NOMO-1 treated with DMSO at 0.1 percent for 48 hours (cell line): ENCODE results near the gene GNAQ.

Experiments used
- DNase-seq: peaks from one replicate; lab custom pipeline; 2025; ENCODE audit not compliant: unreplicated experiment; lab: John Stamatoyannopoulos, UW

Gene GNAQ

GRCh38 chr9:78031893-78032729 lies 500 bp upstream of the GNAQ start:
- peak; percentile 72 for DNase-seq

- no peak for DNase-seq
Observed at GRCh38 chr9:78030553-78031443, 813 bp downstream of the GNAQ start.

GRCh38 chr9:78030296-78030552 lies 1.4 kb downstream of the GNAQ start:
- DNase-seq: no peak

GRCh38 chr9:78029551-78030295 lies 1.9 kb downstream of the GNAQ start:
- peak; percentile 23 for DNase-seq

- no peak for DNase-seq
Observed at GRCh38 chr9:78028926-78029325, 2.7 kb downstream of the GNAQ start.

GRCh38 chr9:78026947-78027346 lies 4.7 kb downstream of the GNAQ start:
- DNase-seq: no peak

- no peak for DNase-seq
Observed at GRCh38 chr9:78026416-78026815, 5.2 kb downstream of the GNAQ start.

- peak; percentile 30 for DNase-seq
Observed at GRCh38 chr9:78025186-78025585, 6.4 kb downstream of the GNAQ start.

- DNase-seq: peak; percentile 85
Observed at GRCh38 chr9:78023003-78023741, 8.4 kb downstream of the GNAQ start.

GRCh38 chr9:78021697-78022096 lies 9.9 kb downstream of the GNAQ start:
- no peak for DNase-seq

GRCh38 chr9:78017190-78017693 lies 14.4 kb downstream of the GNAQ start:
- no peak for DNase-seq

GRCh38 chr9:78015241-78015640 lies 16.4 kb downstream of the GNAQ start:
- no peak for DNase-seq

- no peak for DNase-seq
Observed at GRCh38 chr9:78014776-78015175, 16.8 kb downstream of the GNAQ start.

- no peak for DNase-seq
Observed at GRCh38 chr9:78013934-78014333, 17.7 kb downstream of the GNAQ start.

GRCh38 chr9:78011049-78011448 lies 20.6 kb downstream of the GNAQ start:
- no peak for DNase-seq

- DNase-seq: peak; percentile 15
Observed at GRCh38 chr9:78010445-78010844, 21.2 kb downstream of the GNAQ start.

GRCh38 chr9:78009186-78009585 lies 22.4 kb downstream of the GNAQ start:
- DNase-seq: no peak

- DNase-seq: no peak
Observed at GRCh38 chr9:78006734-78007133, 24.9 kb downstream of the GNAQ start.

GRCh38 chr9:78005231-78006002 lies 26.2 kb downstream of the GNAQ start:
- no peak for DNase-seq
